ENCODE measurements around the gene CRK. TPM values are rescaled to one million over a fixed set of nuclear protein-coding genes. Genes with fewer than 3 reads are reported as not detected.

The CRK gene
- total RNA-seq, 1 donor from 2014 or later = 57.5 TPM

GRCh38 chr17:1498233-1498632, 42.2 kb upstream of the CRK start:
- no peaks in the 10 kb centered on the region for H3K9me3 ChIP-seq
- TF ChIP-seq POLR2A (IDR thresholded peaks at IDR 0.05) (no peak), CTCF (IDR thresholded peaks at IDR 0.05) (no peak), POLR2AphosphoS5 (IDR thresholded peaks at IDR 0.05; ENCODE audit: insufficient read depth in 1 of 2, low read depth in 1 of 2) (no peak)
- peaks cover 27% of the 10 kb centered on the region for H3K4me1 ChIP-seq
- intact Hi-C loops (cut with DNase I) = no loop called here
- no peak for DNase-seq (ENCODE audit: extremely low spot score in 2 of 2)
- H3K27ac ChIP-seq = no peak overlapping the region
- no peaks in the 10 kb centered on the region for H3K27me3 ChIP-seq
- H3K4me3 ChIP-seq = no peak overlapping the region
- peaks cover 0 to 6% of the 10 kb centered on the region in 2 donors for H3K36me3 ChIP-seq

- intact Hi-C loops (cut with DNase I) = no loop called here
- H3K36me3 ChIP-seq = peaks cover 0 to 6% of the 10 kb centered on the region in 2 donors
Observed at GRCh38 chr17:1497831-1498230, 41.8 kb upstream of the CRK start.

GRCh38 chr17:1496869-1497268, 40.8 kb upstream of the CRK start:
- no peaks in the 10 kb centered on the region for H3K9me3 ChIP-seq
- H3K36me3 ChIP-seq = peaks cover 0 to 6% of the 10 kb centered on the region in 2 donors
- no peak overlapping the region for H3K27ac ChIP-seq
- peaks cover 40% of the 10 kb centered on the region for H3K4me1 ChIP-seq
- no peak for DNase-seq (ENCODE audit: extremely low spot score in 2 of 2)
- intact Hi-C loops (cut with DNase I) = no loop called here
- no peaks in the 10 kb centered on the region for H3K27me3 ChIP-seq
- no peak for TF ChIP-seq POLR2A (IDR thresholded peaks at IDR 0.05)
- TF ChIP-seq POLR2AphosphoS5 (IDR thresholded peaks at IDR 0.05; ENCODE audit: insufficient read depth in 1 of 2, low read depth in 1 of 2) = no peak
- H3K4me3 ChIP-seq = no peak overlapping the region

More at GRCh38 chr17:1497831-1498230, 41.8 kb upstream of the CRK start:
- Histone ChIP-seq H3K27ac (no peak overlapping the region), H3K4me1 (peaks cover 31% of the 10 kb centered on the region), H3K4me3 (no peak overlapping the region), H3K27me3 (no peaks in the 10 kb centered on the region), H3K9me3 (no peaks in the 10 kb centered on the region)
- no peak for DNase-seq (ENCODE audit: extremely low spot score in 2 of 2)
- TF ChIP-seq CTCF (IDR thresholded peaks at IDR 0.05) (no peak), POLR2AphosphoS5 (IDR thresholded peaks at IDR 0.05; ENCODE audit: insufficient read depth in 1 of 2, low read depth in 1 of 2) (no peak), POLR2A (IDR thresholded peaks at IDR 0.05) (no peak)

GRCh38 chr17:1495265-1495989, 39.4 kb upstream of the CRK start:
- Histone ChIP-seq H3K27ac (peak overlapping the region; percentile 65), H3K9me3 (no peaks in the 10 kb centered on the region), H3K27me3 (no peaks in the 10 kb centered on the region), H3K4me1 (peaks cover 46% of the 10 kb centered on the region), H3K36me3 (peaks cover 0 to 6% of the 10 kb centered on the region in 2 donors), H3K4me3 (no peak overlapping the region)
- TF ChIP-seq CTCF (IDR thresholded peaks at IDR 0.05) (no peak), POLR2AphosphoS5 (IDR thresholded peaks at IDR 0.05; ENCODE audit: insufficient read depth in 1 of 2, low read depth in 1 of 2) (no peak), POLR2A (IDR thresholded peaks at IDR 0.05) (no peak)
- no peak for DNase-seq (ENCODE audit: extremely low spot score in 2 of 2)
- intact Hi-C loops (cut with DNase I) = no loop called here

GRCh38 chr17:1494736-1495253, 38.8 kb upstream of the CRK start:
- Histone ChIP-seq H3K27me3 (no peaks in the 10 kb centered on the region), H3K9me3 (no peaks in the 10 kb centered on the region), H3K27ac (no peak overlapping the region), H3K36me3 (peaks cover 0 to 6% of the 10 kb centered on the region in 2 donors), H3K4me3 (no peak overlapping the region), H3K4me1 (peaks cover 53% of the 10 kb centered on the region)
- DNase-seq (ENCODE audit: extremely low spot score in 2 of 2) = no peak
- no peak for TF ChIP-seq CTCF (IDR thresholded peaks at IDR 0.05)
- no peak for TF ChIP-seq POLR2A (IDR thresholded peaks at IDR 0.05)
- intact Hi-C loops (cut with DNase I) = no loop called here
